Measurements from ENCODE around the gene ADSS1.

ADSS1 gene

GRCh38 chr14:104782086-104782807, 58.2 kb downstream of the ADSS1 start:
- no peak for TF ChIP-seq CEBPB (IDR thresholded peaks at IDR 0.05)
- TF ChIP-seq EGR1 (IDR thresholded peaks at IDR 0.05): no peak
- no peak for TF ChIP-seq YY1 (IDR thresholded peaks at IDR 0.05; ENCODE audit: low read depth)
- no peak for TF ChIP-seq USF1 (IDR thresholded peaks at IDR 0.05)
- TF ChIP-seq REST (IDR thresholded peaks at IDR 0.05; ENCODE audit: low read depth): no peak

GRCh38 chr14:104782808-104783139, 58.7 kb downstream of the ADSS1 start:
- TF ChIP-seq FOXM1 (IDR thresholded peaks at IDR 0.05; ENCODE audit: borderline replicate concordance, low read depth): no peak
- no peak for TF ChIP-seq TAF1 (IDR thresholded peaks at IDR 0.05; ENCODE audit: low read depth)
- TF ChIP-seq REST (IDR thresholded peaks at IDR 0.05; ENCODE audit: low read depth): no peak
- TF ChIP-seq RAD21 (IDR thresholded peaks at IDR 0.05; ENCODE audit: low read depth): no peak
- TF ChIP-seq EP300 (IDR thresholded peaks at IDR 0.05; ENCODE audit: borderline replicate concordance): no peak
- TF ChIP-seq TEAD4 (IDR thresholded peaks at IDR 0.05): no peak
- no peak for TF ChIP-seq TCF12 (IDR thresholded peaks at IDR 0.05; ENCODE audit: low read depth)
- no peak for TF ChIP-seq EGR1 (IDR thresholded peaks at IDR 0.05)
- no peak for TF ChIP-seq MAX (IDR thresholded peaks at IDR 0.05)
- TF ChIP-seq CREB1 (IDR thresholded peaks at IDR 0.05; ENCODE audit: low read depth): no peak
- no peak for TF ChIP-seq YY1 (IDR thresholded peaks at IDR 0.05; ENCODE audit: low read depth)
- TF ChIP-seq NFIC (IDR thresholded peaks at IDR 0.05): no peak
- TF ChIP-seq USF1 (IDR thresholded peaks at IDR 0.05): no peak
- TF ChIP-seq CEBPB (IDR thresholded peaks at IDR 0.05): no peak
- no peak for TF ChIP-seq ZBTB7A (IDR thresholded peaks at IDR 0.05; ENCODE audit: low read depth)

GRCh38 chr14:104783484-104784217, 59.6 kb downstream of the ADSS1 start:
- TF ChIP-seq ZBTB7A (IDR thresholded peaks at IDR 0.05; ENCODE audit: low read depth): 0 out of 2 replicates have a peak, but pooled peaks have one; percentile 36
- no peak for TF ChIP-seq EP300 (IDR thresholded peaks at IDR 0.05; ENCODE audit: borderline replicate concordance)

GRCh38 chr14:104784218-104784568, 60.2 kb downstream of the ADSS1 start:
- peak; percentile 36; the same call in 1 of the 2 replicates for TF ChIP-seq NFIC (IDR thresholded peaks at IDR 0.05)
- no peak for TF ChIP-seq TCF12 (IDR thresholded peaks at IDR 0.05; ENCODE audit: low read depth)

GRCh38 chr14:104784846-104785707, 61.0 kb downstream of the ADSS1 start:
- TF ChIP-seq NFIC (IDR thresholded peaks at IDR 0.05): peak; percentile 72
- no peak for TF ChIP-seq REST (IDR thresholded peaks at IDR 0.05; ENCODE audit: low read depth)
- TF ChIP-seq YY1 (IDR thresholded peaks at IDR 0.05; ENCODE audit: low read depth): no peak
- TF ChIP-seq RAD21 (IDR thresholded peaks at IDR 0.05; ENCODE audit: low read depth): no peak
